Measurements from ENCODE around the gene FAM180B. TPM values are rescaled to one million over a fixed set of nuclear protein-coding genes. Genes with fewer than 3 reads are reported as not detected.
A peak's percentile ranks its signal among the peaks of the same experiment; 100 is the strongest.

The FAM180B gene
- total and polyA plus RNA-seq, 2 of the 4 experiments (the other 2 are of a cell fraction) = not detected

DNA sequence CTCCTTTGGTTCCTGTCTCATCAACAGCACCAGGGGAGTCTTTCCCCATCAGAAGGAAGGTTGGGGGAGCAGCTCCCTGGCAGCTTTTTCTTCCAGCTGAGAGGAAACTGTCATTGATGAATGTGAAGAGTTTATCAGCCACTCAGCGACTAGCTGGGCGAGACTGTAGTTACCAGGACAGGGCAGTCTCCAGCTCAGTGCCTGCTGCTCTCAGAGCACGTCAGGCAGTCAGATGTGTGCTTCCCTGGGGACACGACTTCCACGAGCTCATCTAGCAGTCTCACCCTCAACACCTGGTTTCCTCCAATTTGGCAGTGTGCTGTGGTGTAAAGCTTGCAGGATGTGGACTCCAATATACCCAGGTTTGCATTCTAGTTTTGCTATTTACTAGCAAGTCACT lies 20.3 kb downstream of the FAM180B start:
- H3K23ac ChIP-seq (ENCODE audit: low read depth, low read length) = peak overlapping the region; percentile 35; the same call in 1 of the 2 replicates
- no peak for TF ChIP-seq RFX5 (IDR thresholded peaks at IDR 0.05; ENCODE audit: low read depth, low read length)
- TF ChIP-seq NFE2L2 (IDR thresholded peaks at IDR 0.05; ENCODE audit: low read depth, low read length) = no peak
- no peak for TF ChIP-seq MXI1 (IDR thresholded peaks at IDR 0.05; ENCODE audit: borderline replicate concordance, low read depth, low read length)
- TF ChIP-seq, protein P1, sequence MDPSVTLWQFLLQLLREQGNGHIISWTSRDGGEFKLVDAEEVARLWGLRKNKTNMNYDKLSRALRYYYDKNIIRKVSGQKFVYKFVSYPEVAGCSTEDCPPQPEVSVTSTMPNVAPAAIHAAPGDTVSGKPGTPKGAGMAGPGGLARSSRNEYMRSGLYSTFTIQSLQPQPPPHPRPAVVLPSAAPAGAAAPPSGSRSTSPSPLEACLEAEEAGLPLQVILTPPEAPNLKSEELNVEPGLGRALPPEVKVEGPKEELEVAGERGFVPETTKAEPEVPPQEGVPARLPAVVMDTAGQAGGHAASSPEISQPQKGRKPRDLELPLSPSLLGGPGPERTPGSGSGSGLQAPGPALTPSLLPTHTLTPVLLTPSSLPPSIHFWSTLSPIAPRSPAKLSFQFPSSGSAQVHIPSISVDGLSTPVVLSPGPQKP (IDR thresholded peaks at IDR 0.05; ENCODE audit: borderline replicate concordance, low read depth, low read length) = no peak
- no peak for TF ChIP-seq RCOR1 (IDR thresholded peaks at IDR 0.05; ENCODE audit: insufficient replicate concordance, low read length)
- TF ChIP-seq, protein P2, sequence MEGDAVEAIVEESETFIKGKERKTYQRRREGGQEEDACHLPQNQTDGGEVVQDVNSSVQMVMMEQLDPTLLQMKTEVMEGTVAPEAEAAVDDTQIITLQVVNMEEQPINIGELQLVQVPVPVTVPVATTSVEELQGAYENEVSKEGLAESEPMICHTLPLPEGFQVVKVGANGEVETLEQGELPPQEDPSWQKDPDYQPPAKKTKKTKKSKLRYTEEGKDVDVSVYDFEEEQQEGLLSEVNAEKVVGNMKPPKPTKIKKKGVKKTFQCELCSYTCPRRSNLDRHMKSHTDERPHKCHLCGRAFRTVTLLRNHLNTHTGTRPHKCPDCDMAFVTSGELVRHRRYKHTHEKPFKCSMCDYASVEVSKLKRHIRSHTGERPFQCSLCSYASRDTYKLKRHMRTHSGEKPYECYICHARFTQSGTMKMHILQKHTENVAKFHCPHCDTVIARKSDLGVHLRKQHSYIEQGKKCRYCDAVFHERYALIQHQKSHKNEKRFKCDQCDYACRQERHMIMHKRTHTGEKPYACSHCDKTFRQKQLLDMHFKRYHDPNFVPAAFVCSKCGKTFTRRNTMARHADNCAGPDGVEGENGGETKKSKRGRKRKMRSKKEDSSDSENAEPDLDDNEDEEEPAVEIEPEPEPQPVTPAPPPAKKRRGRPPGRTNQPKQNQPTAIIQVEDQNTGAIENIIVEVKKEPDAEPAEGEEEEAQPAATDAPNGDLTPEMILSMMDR (conservative IDR thresholded peaks at IDR 0.05; ENCODE audit: low read depth, low read length) = no peak
- TF ChIP-seq RAD21 (IDR thresholded peaks at IDR 0.05; ENCODE audit: low read length) = no peak
- TF ChIP-seq BHLHE40 (IDR thresholded peaks at IDR 0.05; ENCODE audit: low read depth, low read length) = no peak
- TF ChIP-seq CEBPB (IDR thresholded peaks at IDR 0.05; ENCODE audit: low read depth, low read length) = no peak
- TF ChIP-seq, protein P3, sequence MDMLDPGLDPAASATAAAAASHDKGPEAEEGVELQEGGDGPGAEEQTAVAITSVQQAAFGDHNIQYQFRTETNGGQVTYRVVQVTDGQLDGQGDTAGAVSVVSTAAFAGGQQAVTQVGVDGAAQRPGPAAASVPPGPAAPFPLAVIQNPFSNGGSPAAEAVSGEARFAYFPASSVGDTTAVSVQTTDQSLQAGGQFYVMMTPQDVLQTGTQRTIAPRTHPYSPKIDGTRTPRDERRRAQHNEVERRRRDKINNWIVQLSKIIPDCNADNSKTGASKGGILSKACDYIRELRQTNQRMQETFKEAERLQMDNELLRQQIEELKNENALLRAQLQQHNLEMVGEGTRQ (IDR thresholded peaks at IDR 0.05; ENCODE audit: low read depth, low read length) = no peak
- TF ChIP-seq FOS (IDR thresholded peaks at IDR 0.05; ENCODE audit: low read depth, low read length) = no peak
- TF ChIP-seq POLR2A (IDR thresholded peaks at IDR 0.05; ENCODE audit: low read depth, low read length) = no peak
- no peak for TF ChIP-seq MAFK (IDR thresholded peaks at IDR 0.05; ENCODE audit: low read depth, low read length)
- TF ChIP-seq CHD1 (IDR thresholded peaks at IDR 0.05; ENCODE audit: low read depth, low read length) = no peak
- TF ChIP-seq SMC3 (IDR thresholded peaks at IDR 0.05; ENCODE audit: low read depth, low read length) = no peak
- TF ChIP-seq MAZ (IDR thresholded peaks at IDR 0.05; ENCODE audit: borderline replicate concordance, low read depth, low read length) = no peak
- peak overlapping the region; percentile 7 for H2BK5ac ChIP-seq (ENCODE audit: low read depth, low read length, poor library complexity, severe bottlenecking)
- intact Hi-C loops (cut with micrococcal nuclease) = loop anchor here (1.0 kb wide), 1 partner anchor 53 kb away; the partner anchor contains the start of gene CELF1
- no peak overlapping the region for H2BK15ac ChIP-seq (ENCODE audit: low read depth, low read length)
- no peak overlapping the region; the same call in 1 of the 2 replicates for H3K4me2 ChIP-seq (ENCODE audit: low read depth, low read length)
- peaks cover 6% of the 10 kb centered on the region for H3K9me1 ChIP-seq (ENCODE audit: insufficient read depth, low read length)
- no peaks in the 10 kb centered on the region for H3K79me1 ChIP-seq (ENCODE audit: low read depth in 1 of 2, low read length in 2 of 2)
- peaks cover 4% of the 10 kb centered on the region; the same call in 1 of the 2 replicates for H3K36me3 ChIP-seq (ENCODE audit: control insufficient read depth, insufficient read depth, low read length)
- no peak overlapping the region for H2AK9ac ChIP-seq (replicated peaks; ENCODE audit: low read depth, low read length, poor library complexity)
- no peak overlapping the region for H3K56ac ChIP-seq (ENCODE audit: extremely low read depth, insufficient read depth, low read length)
- no peak overlapping the region; the same call in 1 of the 2 replicates for H4K5ac ChIP-seq (ENCODE audit: low read depth, low read length)
- no peak overlapping the region for H3K18ac ChIP-seq (ENCODE audit: low read depth, low read length)
- peak overlapping the region; percentile 38; the same call in 1 of the 2 replicates for H3K14ac ChIP-seq (replicated peaks; ENCODE audit: low read depth, low read length)
- peak; percentile 24 for DNase-seq
- no peak overlapping the region for H3K9ac ChIP-seq (ENCODE audit: low read depth, low read length)
- no TSS peak for BruUV-seq (replicated peaks)
- no peak overlapping the region for H3K27ac ChIP-seq (ENCODE audit: insufficient read depth, low read length)
- ChIA-PET POLR2A (ENCODE audit: unreplicated experiment) (interaction anchor here (0.6 kb wide), 1 partner anchor 53 kb away, joined by 3 read pairs; no protein-coding TSS in a partner anchor), CTCF (interaction anchor here (2.7 kb wide), 1 partner anchor 10 kb away, joined by 9 read pairs; no protein-coding TSS in a partner anchor)
- peak; percentile 13; the same call in 1 of the 2 replicates for ATAC-seq (ENCODE audit: low read depth)
- H3K27me3 ChIP-seq (ENCODE audit: control insufficient read depth, insufficient read depth, low read length) = no peaks in the 10 kb centered on the region
- H3K9me3 ChIP-seq (ENCODE audit: control insufficient read depth, insufficient read depth, low read length) = no peaks in the 10 kb centered on the region
- H4K8ac ChIP-seq (ENCODE audit: low read depth in 2 of 2, low read length in 2 of 2) = peak overlapping the region in 1 of 2 experiments; percentile 38; a peak in 1 of 4 replicates
- dilution Hi-C loops (cut with HindIII; ENCODE audit: low sequenced_read_pairs, unreplicated experiment) = no loop called here
- no peak overlapping the region; the same call in 1 of the 2 replicates for H2BK120ac ChIP-seq (ENCODE audit: low read depth, low read length)
- H3K4me1 ChIP-seq (ENCODE audit: control insufficient read depth, insufficient read depth, low read length) = peaks cover 8% of the 10 kb centered on the region
- peak overlapping the region; percentile 43; the same call in 1 of the 2 replicates for H2BK20ac ChIP-seq (ENCODE audit: low read depth, low read length)
- no peak overlapping the region for H4K91ac ChIP-seq (ENCODE audit: insufficient read depth, low read depth, low read length)
- H3K4ac ChIP-seq (ENCODE audit: low read depth, low read length) = peak overlapping the region; percentile 55
- H4K20me1 ChIP-seq (ENCODE audit: insufficient read depth, low read length) = peaks cover 7% of the 10 kb centered on the region; the same call in 1 of the 2 replicates
- peak overlapping the region; percentile 41 for H2AK5ac ChIP-seq (ENCODE audit: low read depth, low read length)
- WGBS, 2 experiments (ENCODE audit: extremely low coverage in 2 of 2, insufficient read length in 1 of 2) = no CpG with 5 or more reads among the region's 5 CpGs
- H3K4me3 ChIP-seq (ENCODE audit: insufficient read depth, low read depth, low read length) = no peak overlapping the region
- in situ Hi-C loops (cut with MboI; ENCODE audit: low sequenced_read_pairs) = no loop called here
- peak overlapping the region; percentile 78 for H2AFZ ChIP-seq (replicated peaks; ENCODE audit: low read length, poor library complexity)
